Left kidney (tissue), 8 donors: ENCODE data around the gene STING1. TPM values are rescaled to one million over a fixed set of nuclear protein-coding genes. Genes with fewer than 3 reads are reported as not detected.
A peak's percentile ranks its signal among the peaks of the same experiment; 100 is the strongest.
"Not testable (repeated sequence)": the region's sequence is repeated elsewhere in the genome, so short reads cannot be mapped to it uniquely, and the experiment has no call there.

Experiments
- DNase-seq: peaks from one replicate; pipeline ENCODE4 v3.0.0-alpha.2; 2013
- long read RNA-seq, 8 donors: transcript quantifications; one replicate each; lab custom pipeline, GENCODE V29; 2026
- polyA plus RNA-seq: library from polyadenylated mRNA; unstranded; fragments of 120-200 nt; gene quantifications from one replicate; pipeline ENCODE4 v1.2.1, GENCODE V29; 2013; ENCODE audit not compliant: insufficient read length

Gene STING1
- polyA plus RNA-seq: 31.6 TPM
- long read RNA-seq, donor 1, transcript TMEM173-201 (8 exons, 1,771 nt): major isoform, 8 of 19 reads
- long read RNA-seq, donor 1, partial matches to known transcripts: 8 of 19 reads
- long read RNA-seq, donor 1, other reads (novel, unspliced or antisense): 0 of 19 reads
- long read RNA-seq, donor 2, partial matches to known transcripts: 0 of 5 reads
- long read RNA-seq, donor 2, other reads (novel, unspliced or antisense): 0 of 5 reads
- long read RNA-seq, donor 3, partial matches to known transcripts: 5 of 9 reads
- long read RNA-seq, donor 3, other reads (novel, unspliced or antisense): 0 of 9 reads
- long read RNA-seq, donor 4: 0 reads
- long read RNA-seq, donor 5, transcript TMEM173-204 (5 exons, 948 nt): major isoform, 5 of 9 reads
- long read RNA-seq, donor 5, partial matches to known transcripts: 0 of 9 reads
- long read RNA-seq, donor 5, other reads (novel, unspliced or antisense): 0 of 9 reads
- long read RNA-seq, donor 6, transcript TMEM173-201 (8 exons, 1,771 nt): major isoform, 5 of 9 reads
- long read RNA-seq, donor 6, partial matches to known transcripts: 0 of 9 reads
- long read RNA-seq, donor 6, other reads (novel, unspliced or antisense): 0 of 9 reads
- long read RNA-seq, donor 7, transcript TMEM173-201 (8 exons, 1,771 nt): major isoform, 6 of 15 reads
- long read RNA-seq, donor 7, partial matches to known transcripts: 5 of 15 reads
- long read RNA-seq, donor 7, other reads (novel, unspliced or antisense): 0 of 15 reads
- long read RNA-seq, donor 8, partial matches to known transcripts: 0 of 1 reads
- long read RNA-seq, donor 8, other reads (novel, unspliced or antisense): 0 of 1 reads

DNA sequence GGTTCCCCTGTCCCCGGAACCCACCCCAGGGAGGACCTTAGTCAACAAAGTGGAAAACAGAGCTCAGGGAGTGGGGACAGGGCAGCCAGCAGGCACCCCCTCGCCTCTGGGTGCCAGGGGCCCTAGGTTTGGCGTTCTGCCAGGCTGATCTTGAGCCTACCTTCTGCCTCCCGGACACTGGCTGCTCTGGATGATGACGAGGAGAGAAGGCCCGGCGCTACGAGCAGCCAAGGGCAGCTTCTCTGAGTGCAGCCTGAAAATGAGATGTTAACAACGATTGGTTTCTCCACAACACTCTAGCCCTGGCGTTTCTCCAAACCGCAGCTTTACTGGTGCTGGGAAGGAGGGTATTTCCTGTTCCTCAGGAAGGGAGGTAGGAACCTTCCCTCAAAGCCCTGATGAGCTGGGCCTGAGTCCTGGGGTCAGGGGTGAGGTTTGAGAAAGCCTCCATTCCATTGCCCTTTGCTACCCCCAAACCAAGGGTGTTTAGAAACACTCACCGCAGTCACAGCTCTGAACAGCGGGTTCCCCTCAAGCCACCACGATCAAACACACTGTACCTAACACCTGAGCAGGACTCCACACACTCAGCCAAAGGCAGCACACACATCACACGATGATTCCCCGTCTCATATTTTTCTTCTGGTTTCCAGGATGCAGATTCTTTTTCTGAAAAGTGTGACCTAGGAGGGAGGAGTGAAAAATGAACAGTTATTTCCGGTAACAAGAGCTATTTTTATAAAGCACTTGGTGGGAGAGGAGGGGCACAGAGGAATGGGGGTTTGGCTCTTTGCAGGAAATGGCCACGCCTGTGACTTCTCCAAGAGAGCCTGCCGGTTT lies at the start of gene STING1:
Gene STING1 (minus strand): TSS at position 709 of the 840 bp plus-strand sequence. CDS start 1,054 bp downstream, outside the sequence.
- DNase-seq: peak; percentile 77

- no peak for DNase-seq
These were observed 49.2 kb upstream of the STING1 start for GRCh38 chr5:139531772-139532169.

GRCh38 chr5:139530079-139530478 lies 47.5 kb upstream of the STING1 start:
- not testable (repeated sequence) for DNase-seq

DNA sequence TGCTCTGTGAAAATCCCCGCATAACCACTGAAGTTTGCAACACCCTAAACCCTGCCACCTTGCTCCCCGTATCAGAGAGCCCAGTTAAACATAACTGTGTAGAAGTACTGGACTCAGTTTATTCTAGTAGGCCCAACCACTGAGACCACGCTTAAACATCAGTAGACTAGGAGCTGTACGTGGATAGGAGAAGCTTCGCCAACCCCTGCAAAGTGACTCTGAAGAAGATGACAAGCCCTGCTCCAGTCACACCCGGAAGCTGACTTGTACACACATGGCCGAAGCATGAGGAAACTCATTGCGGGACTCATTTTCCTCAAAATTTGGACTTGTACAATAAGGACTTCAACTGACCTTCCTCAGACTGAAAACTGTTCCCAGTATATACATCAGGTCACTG lies 46.1 kb upstream of the STING1 start:
- not testable (repeated sequence) for DNase-seq

GRCh38 chr5:139527896-139528467 lies 45.4 kb upstream of the STING1 start:
- not testable (repeated sequence) for DNase-seq

GRCh38 chr5:139527090-139527470 lies 44.5 kb upstream of the STING1 start:
- not testable (repeated sequence) for DNase-seq

GRCh38 chr5:139526309-139527089 lies 43.9 kb upstream of the STING1 start:
- DNase-seq: not testable (repeated sequence)

DNA sequence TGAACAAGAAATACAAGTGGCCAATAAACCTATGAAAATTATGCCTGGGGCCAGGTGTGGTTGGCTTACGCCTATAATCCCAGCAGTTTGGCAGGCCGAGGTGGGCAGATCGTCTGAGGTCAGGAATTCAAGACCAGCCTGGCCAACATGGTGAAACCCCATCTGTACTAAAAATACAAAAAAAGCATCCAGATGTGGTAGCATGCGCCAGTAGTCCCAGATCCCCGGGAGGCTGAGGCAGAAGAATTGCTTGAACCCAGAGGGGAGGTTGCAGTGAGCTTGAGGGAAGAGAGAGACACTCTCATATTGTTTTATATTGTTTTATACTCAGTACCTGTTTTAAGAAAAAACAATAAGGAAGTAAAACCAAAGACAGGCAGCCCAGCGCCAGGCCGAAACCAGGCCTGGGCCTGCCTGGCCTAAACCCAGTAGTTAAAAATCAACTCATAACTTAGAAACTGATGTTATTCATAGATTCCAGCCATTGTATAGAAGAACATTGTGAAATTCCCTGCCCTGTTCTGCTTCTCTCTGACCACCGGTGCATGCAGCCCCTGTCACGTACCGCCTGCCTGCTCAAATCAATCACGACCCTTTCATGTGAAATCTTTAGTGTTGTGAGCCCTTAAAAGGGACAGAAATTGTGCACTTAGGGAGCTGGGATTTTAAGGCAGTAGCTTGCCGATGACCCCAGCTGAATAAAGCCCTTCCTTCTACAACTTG lies 43.2 kb upstream of the STING1 start:
- not testable (repeated sequence) for DNase-seq

- no peak for DNase-seq
These were observed 42.5 kb upstream of the STING1 start for GRCh38 chr5:139524940-139525585.

DNA sequence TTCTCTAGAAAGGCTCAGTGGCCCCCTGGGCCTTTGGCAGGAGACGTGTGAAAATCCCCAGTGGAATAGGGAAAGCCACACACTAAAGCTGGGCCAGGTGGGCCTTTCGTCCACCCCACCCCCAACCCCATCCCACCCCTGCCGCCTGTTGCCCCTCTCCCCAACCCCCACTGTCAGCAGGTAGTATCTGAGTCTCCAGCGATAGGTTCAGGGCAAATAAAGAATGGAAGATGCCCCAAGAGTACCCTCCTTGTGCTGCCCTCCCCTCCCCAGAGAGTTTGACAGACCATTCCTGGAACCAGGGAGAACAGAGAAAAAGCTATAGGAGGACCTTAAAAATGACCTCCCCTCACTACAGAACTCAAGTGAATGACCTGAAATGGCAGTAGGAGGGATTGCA lies 41.9 kb upstream of the STING1 start:
- no peak for DNase-seq

- no peak for DNase-seq
These were observed 41.3 kb upstream of the STING1 start for GRCh38 chr5:139523635-139524445.

DNA sequence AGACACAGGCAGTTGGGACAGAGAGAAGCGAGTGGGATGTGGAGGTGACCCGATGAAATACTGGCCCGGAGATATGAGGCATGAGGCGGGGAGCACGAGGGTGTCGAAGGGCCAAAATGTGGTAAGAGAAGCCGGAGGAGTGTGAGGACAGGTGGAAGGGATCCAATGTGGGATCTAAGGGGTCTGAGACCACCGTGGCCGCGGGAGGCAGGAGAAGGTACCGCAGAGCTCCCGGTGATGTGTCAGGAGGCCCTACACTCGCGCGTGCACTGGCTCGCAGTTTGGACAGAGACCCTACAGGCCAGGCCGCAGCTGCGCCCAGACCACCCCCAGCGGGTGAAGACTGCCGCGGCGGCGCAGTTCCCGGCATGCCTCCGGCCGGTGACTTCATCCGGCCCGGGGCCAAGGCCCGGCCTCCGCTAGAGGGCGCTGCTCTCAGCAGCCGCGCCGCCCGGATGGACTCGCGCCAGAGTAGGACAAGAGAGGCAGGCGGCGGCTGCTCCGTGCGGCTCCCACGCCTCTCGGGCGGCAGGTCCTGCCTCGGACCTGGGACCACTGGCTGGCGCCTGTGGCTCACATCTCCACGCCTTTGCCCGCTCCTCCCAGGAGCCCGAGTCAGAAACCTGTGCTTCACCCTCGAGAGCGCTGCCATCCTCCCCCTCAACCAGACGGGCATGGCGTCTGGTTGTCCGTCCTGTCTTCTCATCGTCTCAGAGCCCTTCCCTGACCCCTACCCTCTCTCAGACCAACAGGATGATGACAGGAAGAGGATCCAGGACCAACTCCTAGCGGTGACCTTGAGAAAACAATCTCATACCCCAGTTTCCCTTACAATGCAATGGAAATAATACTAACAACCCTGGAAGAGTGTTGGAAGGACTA lies 35.4 kb upstream of the STING1 start:
- peak; percentile 91 for DNase-seq

GRCh38 chr5:139514486-139514856 lies 31.9 kb upstream of the STING1 start:
- no peak for DNase-seq

GRCh38 chr5:139513852-139514485 lies 31.4 kb upstream of the STING1 start:
- no peak for DNase-seq

GRCh38 chr5:139513434-139513833 lies 30.9 kb upstream of the STING1 start:
- DNase-seq: peak; percentile 73

GRCh38 chr5:139512786-139513390 lies 30.3 kb upstream of the STING1 start:
- no peak for DNase-seq

GRCh38 chr5:139504722-139505121 lies 22.2 kb upstream of the STING1 start:
- not testable (repeated sequence) for DNase-seq
